GM21381 (cell line): Measurements from ENCODE around the gene CD200.

Experiments used
- ATAC-seq: cut with Tn5 transposase; IDR thresholded peaks from one replicate; pipeline ENCODE4 v1.9.1; 2021; ENCODE audit warnings: mild to moderate bottlenecking, moderate library complexity; ENCODE audit not compliant: unreplicated experiment

CD200 gene

GRCh38 chr3:112407214-112407887 is 74.4 kb downstream of the CD200 start:
- ATAC-seq: no peak

- no peak for ATAC-seq
Observed at GRCh38 chr3:112407888-112408702, 75.1 kb downstream of the CD200 start.

- ATAC-seq: no peak
Observed at GRCh38 chr3:112409041-112409440, 76.1 kb downstream of the CD200 start.

- ATAC-seq: no peak
Observed at GRCh38 chr3:112411425-112411824, 78.5 kb downstream of the CD200 start.
